Loucy (cell line): ENCODE results near the gene MINDY2.

ENCODE experiments used
- EZH2phosphoT487 ChIP-seq: fragments of 200-600 bp; IDR thresholded peaks from 2 replicates; pipeline ENCODE4 v1.6.1; 2018; ENCODE audit warnings: antibody characterized with exemption, mild to moderate bottlenecking, moderate library complexity, borderline replicate concordance
- TF ChIP-seq, protein P1 (sequence below): fragments of 200-600 bp; sonication (generic); conservative IDR thresholded peaks from 2 replicates; pipeline ENCODE4 v1.5.1; 2014; ENCODE audit warnings: mild to moderate bottlenecking, antibody characterized with exemption, low read length

DNA sequence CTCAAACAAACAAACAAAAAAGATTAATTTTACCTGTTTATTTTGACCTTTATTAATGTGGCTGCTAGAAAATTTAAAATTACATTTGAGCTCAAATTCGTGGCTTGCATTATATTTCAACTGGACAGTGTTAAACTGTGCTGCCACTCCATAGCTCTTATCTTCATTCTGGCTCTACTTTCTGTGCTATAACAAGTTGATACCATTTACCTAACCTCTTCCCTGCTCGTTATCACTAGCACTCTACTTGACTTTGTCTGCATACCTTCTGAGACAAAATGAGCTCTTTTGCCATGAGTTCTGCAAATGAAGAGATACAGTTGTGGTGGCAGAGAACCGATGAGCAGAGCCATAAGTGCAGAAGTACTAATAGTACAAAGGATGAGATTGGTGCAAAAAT is 26.4 kb downstream of the MINDY2 start:
- TF ChIP-seq, protein P1, sequence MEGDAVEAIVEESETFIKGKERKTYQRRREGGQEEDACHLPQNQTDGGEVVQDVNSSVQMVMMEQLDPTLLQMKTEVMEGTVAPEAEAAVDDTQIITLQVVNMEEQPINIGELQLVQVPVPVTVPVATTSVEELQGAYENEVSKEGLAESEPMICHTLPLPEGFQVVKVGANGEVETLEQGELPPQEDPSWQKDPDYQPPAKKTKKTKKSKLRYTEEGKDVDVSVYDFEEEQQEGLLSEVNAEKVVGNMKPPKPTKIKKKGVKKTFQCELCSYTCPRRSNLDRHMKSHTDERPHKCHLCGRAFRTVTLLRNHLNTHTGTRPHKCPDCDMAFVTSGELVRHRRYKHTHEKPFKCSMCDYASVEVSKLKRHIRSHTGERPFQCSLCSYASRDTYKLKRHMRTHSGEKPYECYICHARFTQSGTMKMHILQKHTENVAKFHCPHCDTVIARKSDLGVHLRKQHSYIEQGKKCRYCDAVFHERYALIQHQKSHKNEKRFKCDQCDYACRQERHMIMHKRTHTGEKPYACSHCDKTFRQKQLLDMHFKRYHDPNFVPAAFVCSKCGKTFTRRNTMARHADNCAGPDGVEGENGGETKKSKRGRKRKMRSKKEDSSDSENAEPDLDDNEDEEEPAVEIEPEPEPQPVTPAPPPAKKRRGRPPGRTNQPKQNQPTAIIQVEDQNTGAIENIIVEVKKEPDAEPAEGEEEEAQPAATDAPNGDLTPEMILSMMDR: no peak
- no peak for TF ChIP-seq EZH2phosphoT487
